Endothelial cell of hepatic sinusoid (primary cell): Measurements from ENCODE around the gene SASH1.

Source experiments
- in situ Hi-C: cut with HindIII; loops from 2 replicates; pipeline ENCODE4 v1.10.0; 2017; ENCODE audit warnings: low sequenced_read_pairs

The SASH1 gene

GRCh38 chr6:148538261-148539190, 195.9 kb downstream of the SASH1 start:
- in situ Hi-C loops, result no loop called here

GRCh38 chr6:148543540-148543939, 200.9 kb downstream of the SASH1 start:
- in situ Hi-C loops, result no loop called here

- in situ Hi-C loops, result no loop called here
Measured at GRCh38 chr6:148544421-148544820, 201.8 kb downstream of the SASH1 start.

GRCh38 chr6:148545901-148546300, 203.3 kb downstream of the SASH1 start:
- in situ Hi-C loops, result no loop called here

GRCh38 chr6:148547110-148547509, 204.5 kb downstream of the SASH1 start:
- in situ Hi-C loops, result no loop called here

GRCh38 chr6:148548065-148548748, 205.6 kb downstream of the SASH1 start:
- in situ Hi-C loops, result no loop called here

- in situ Hi-C loops, result no loop called here
Measured at GRCh38 chr6:148548749-148549140, 206.1 kb downstream of the SASH1 start.

GRCh38 chr6:148550569-148550968, 207.9 kb downstream of the SASH1 start:
- in situ Hi-C loops, result loop anchor here (25.0 kb wide), 1 partner anchor 412 kb away; no protein-coding TSS in a partner anchor

GRCh38 chr6:148551226-148551625, 208.6 kb downstream of the SASH1 start:
- in situ Hi-C loops, result loop anchor here (25.0 kb wide), 1 partner anchor 411 kb away; no protein-coding TSS in a partner anchor

GRCh38 chr6:148556410-148556809, 213.8 kb downstream of the SASH1 start:
- in situ Hi-C loops, result loop anchor here (25.0 kb wide), 1 partner anchor 406 kb away; no protein-coding TSS in a partner anchor

- in situ Hi-C loops, result loop anchor here (25.0 kb wide), 1 partner anchor 404 kb away; no protein-coding TSS in a partner anchor
Measured at GRCh38 chr6:148557796-148558321, 215.2 kb downstream of the SASH1 start.

GRCh38 chr6:148559848-148560433, 217.3 kb downstream of the SASH1 start:
- in situ Hi-C loops, result loop anchor here (5.0 to 25.0 kb wide), 2 partner anchors 67 to 402 kb away; no protein-coding TSS in a partner anchor

- in situ Hi-C loops, result loop anchor here (5.0 to 25.0 kb wide), 2 partner anchors 66 to 401 kb away; no protein-coding TSS in a partner anchor
Measured at GRCh38 chr6:148561629-148562028, 219.0 kb downstream of the SASH1 start.

GRCh38 chr6:148563066-148563465, 220.4 kb downstream of the SASH1 start:
- in situ Hi-C loops, result loop anchor here (5.0 to 25.0 kb wide), 2 partner anchors 64 to 399 kb away; no protein-coding TSS in a partner anchor

GRCh38 chr6:148564494-148565035, 221.9 kb downstream of the SASH1 start:
- in situ Hi-C loops, result loop anchor here (5.0 to 25.0 kb wide), 2 partner anchors 63 to 398 kb away; no protein-coding TSS in a partner anchor

GRCh38 chr6:148565321-148565926, 222.8 kb downstream of the SASH1 start:
- in situ Hi-C loops, result loop anchor here (25.0 kb wide), 1 partner anchor 397 kb away; no protein-coding TSS in a partner anchor

- in situ Hi-C loops, result loop anchor here (25.0 kb wide), 1 partner anchor 396 kb away; no protein-coding TSS in a partner anchor
Measured at GRCh38 chr6:148565930-148566663, 223.5 kb downstream of the SASH1 start.

- in situ Hi-C loops, result loop anchor here (25.0 kb wide), 1 partner anchor 395 kb away; no protein-coding TSS in a partner anchor
Measured at GRCh38 chr6:148566664-148567350, 224.2 kb downstream of the SASH1 start.
